Dendritic cell treated with granulocyte-macrophage colony-stimulating factor and Interleukin-4, amounts not matched to agents 40 ng/mL and 50 ng/mL, for 4 days (primary cell): Measurements from ENCODE around the gene ZSCAN10.

Experiments
- H3K27ac Mint-ChIP-seq: one replicate; pipeline ENCODE4 v1.8.0; 2022; ENCODE audit warnings: mild to moderate bottlenecking, mixed read lengths
- H3K27me3 Mint-ChIP-seq: one replicate; pipeline ENCODE4 v1.8.0; 2022; ENCODE audit warnings: mild to moderate bottlenecking, mixed read lengths
- H3K36me3 Mint-ChIP-seq: one replicate; pipeline ENCODE4 v1.8.0; 2022; ENCODE audit warnings: low read depth, mixed read lengths
- H3K4me1 Mint-ChIP-seq: one replicate; pipeline ENCODE4 v1.8.0; 2022; ENCODE audit warnings: low read depth, mixed read lengths
- H3K4me3 Mint-ChIP-seq: one replicate; pipeline ENCODE4 v1.8.0; 2022; ENCODE audit warnings: mild to moderate bottlenecking, moderate library complexity, mixed read lengths
- H3K9me3 Mint-ChIP-seq: one replicate; pipeline ENCODE4 v1.8.0; 2022; ENCODE audit warnings: mixed read lengths
- intact Hi-C: fragments of 100-400 bp; cut with micrococcal nuclease; formaldehyde crosslinking; loops from one replicate; pipeline ENCODE4 v1.15.0; 2022

ZSCAN10 gene

DNA sequence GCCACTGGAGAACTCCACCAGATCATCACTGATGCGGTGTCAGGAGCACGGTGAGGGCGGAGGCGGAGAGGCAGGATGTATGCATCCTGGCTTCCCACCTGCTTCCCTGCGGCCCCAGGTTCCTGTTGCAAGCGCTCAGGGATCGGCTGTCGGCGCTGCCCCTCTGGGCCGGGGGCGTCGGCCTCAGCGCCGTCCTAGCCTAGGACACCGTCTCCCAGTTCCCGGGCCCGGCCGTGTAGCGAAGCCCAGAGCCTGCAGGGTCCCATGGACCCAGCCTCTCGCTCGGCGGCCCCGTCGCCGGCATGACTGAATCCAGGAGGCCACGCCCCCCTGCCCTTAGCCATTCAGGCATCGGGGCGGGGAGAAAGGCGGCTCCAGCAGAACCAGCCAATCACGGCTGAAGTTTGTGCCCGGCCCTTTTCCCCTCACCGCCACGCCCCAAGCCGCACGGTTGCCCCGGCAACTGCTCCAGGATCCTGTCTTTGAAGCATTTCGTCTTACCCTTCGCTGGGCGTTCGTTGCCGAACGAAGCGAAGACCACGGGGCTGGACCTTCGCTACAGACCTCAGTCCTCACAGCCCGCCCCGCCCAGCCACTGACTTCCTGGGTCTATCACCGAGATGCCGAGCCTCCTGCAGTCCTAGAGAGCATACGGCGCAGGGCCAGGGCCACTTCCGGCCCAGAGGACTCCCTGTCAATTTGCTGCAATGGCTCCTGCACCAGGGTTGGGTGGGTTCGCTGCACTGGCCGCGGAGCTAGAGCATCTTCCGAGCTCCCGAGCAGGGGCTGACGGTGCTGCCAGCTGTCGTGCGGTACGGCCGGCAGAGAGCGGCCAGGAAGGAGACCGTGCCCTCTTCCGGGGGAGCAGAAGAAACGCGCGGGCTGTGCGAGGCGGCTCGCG is 25.1 kb upstream of the ZSCAN10 start:
- Mint-ChIP-seq H3K27me3 (peaks cover 6% of the 10 kb centered on the region), H3K36me3 (peaks cover 39% of the 10 kb centered on the region), H3K4me3 (peak overlapping the region; percentile 99), H3K4me1 (peaks cover 32% of the 10 kb centered on the region), H3K9me3 (no peaks in the 10 kb centered on the region), H3K27ac (peak overlapping the region; percentile 97)
- intact Hi-C loops = loop anchor here (1.0 kb wide), 1 partner anchor 10 kb away; no protein-coding TSS in a partner anchor

DNA sequence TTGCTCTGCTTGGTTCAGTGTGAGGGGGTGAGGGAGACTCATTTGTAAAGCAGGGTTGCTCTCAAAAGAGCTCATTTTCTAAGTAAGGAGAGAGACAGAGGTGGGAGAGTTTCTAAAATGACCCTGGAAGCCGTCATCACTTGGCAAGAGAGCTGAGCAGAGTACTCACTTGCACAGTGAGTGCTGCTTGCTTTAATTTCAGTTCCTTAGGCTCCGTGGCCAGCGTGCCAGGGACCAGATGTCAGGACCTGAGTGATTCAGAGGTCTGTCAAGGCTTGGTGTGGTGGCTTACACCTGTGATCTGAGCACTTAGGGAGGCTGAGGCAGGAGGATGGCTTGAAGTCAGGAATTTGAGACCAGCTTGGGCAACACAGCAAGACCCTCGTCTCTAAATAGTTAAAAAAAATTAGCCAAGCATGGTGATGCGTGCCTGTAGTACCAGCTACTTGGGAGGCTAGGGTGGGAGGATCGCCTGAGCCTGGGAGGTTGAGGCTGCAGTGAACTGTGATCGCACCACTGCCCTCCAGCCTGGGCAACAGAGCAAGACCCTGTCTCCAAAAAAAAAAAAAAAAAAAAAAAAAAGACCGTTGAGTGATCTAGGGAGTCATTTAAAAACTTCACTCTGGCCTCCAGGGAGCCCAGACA is 24.0 kb upstream of the ZSCAN10 start:
- peak overlapping the region; percentile 97 for H3K27ac Mint-ChIP-seq
- H3K36me3 Mint-ChIP-seq = peaks cover 51% of the 10 kb centered on the region
- intact Hi-C loops = no loop called here
- no peaks in the 10 kb centered on the region for H3K9me3 Mint-ChIP-seq
- peak overlapping the region; percentile 99 for H3K4me3 Mint-ChIP-seq
- peaks cover 26% of the 10 kb centered on the region for H3K4me1 Mint-ChIP-seq
- H3K27me3 Mint-ChIP-seq = peaks cover 6% of the 10 kb centered on the region

DNA sequence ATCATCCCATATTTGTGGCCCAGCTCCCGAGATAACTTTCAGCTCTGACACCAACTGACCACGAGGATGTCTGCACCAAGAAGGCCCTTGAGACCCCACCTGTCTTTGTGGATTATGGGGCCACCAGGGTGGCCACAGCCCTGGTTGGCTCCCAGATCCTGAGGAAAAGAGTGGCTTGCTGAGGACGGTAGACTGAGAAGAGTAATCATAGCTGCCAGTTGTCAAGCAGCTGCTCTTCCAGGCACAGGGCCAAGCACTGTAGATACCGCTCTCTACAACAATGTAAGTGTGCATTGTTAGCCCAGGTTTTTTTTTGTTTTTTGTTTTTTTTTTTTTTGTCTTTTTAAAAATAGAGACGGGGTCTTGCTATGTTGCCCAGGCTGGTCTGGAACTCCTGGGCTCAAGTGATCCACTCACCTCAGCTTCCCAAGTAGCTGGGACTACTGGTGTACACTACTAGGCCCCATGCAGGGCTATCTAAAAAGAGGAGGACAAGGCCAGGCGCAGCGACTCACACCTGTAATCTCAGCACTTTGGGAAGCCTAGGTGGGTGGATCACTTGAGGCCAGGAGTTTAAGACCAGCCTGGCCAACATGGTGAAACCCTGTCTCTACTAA is 22.9 kb upstream of the ZSCAN10 start:
- Mint-ChIP-seq H3K4me1 (peaks cover 22% of the 10 kb centered on the region), H3K9me3 (no peaks in the 10 kb centered on the region), H3K27me3 (peaks cover 6% of the 10 kb centered on the region), H3K27ac (no peak overlapping the region), H3K4me3 (no peak overlapping the region), H3K36me3 (peaks cover 58% of the 10 kb centered on the region)
- intact Hi-C loops = no loop called here

DNA sequence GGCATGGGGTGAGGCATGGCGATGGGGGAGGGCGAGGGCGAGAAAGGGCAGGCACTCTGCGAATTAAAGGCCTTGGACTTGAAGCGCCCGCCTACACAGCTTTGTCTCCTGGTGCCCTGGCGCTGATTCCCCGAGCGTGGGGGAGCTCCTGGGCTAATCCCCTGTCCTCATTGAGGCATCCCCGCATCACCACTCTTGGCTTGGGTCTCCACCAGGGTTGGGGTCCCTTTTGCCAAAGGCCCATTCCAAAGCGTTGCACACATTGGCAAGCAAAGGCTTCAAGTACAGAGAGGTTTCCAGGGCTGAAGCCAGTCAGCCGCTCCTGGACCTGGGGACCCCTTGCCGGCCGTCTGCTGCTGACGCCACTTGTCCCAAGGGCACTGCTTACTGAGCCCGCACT is 21.3 kb upstream of the ZSCAN10 start:
- H3K27me3 Mint-ChIP-seq = peaks cover 6% of the 10 kb centered on the region
- H3K4me1 Mint-ChIP-seq = peaks cover 20% of the 10 kb centered on the region
- no peaks in the 10 kb centered on the region for H3K9me3 Mint-ChIP-seq
- intact Hi-C loops = no loop called here
- H3K27ac Mint-ChIP-seq = no peak overlapping the region
- peaks cover 72% of the 10 kb centered on the region for H3K36me3 Mint-ChIP-seq
- no peak overlapping the region for H3K4me3 Mint-ChIP-seq

DNA sequence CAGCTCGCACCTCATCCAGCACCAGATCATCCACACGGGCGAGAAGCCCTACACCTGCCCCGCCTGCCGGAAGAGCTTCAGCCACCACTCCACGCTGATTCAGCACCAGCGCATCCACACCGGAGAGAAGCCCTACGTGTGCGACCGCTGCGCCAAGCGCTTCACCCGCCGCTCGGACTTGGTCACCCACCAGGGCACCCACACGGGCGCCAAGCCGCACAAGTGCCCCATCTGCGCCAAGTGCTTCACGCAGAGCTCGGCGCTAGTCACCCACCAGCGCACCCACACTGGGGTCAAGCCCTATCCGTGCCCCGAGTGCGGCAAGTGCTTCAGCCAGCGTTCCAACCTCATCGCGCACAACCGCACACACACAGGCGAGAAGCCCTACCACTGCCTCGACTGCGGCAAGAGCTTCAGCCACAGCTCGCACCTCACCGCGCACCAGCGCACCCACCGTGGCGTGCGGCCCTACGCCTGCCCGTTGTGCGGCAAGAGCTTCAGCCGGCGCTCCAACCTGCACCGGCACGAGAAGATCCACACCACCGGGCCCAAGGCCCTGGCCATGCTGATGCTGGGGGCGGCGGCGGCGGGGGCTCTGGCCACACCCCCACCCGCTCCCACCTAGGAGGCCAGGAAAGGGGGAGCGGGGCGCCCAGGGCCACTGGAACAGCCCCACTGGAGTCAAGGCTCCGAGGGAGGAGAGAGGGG is 20.8 kb upstream of the ZSCAN10 start:
- Mint-ChIP-seq H3K27ac (no peak overlapping the region), H3K4me1 (peaks cover 16% of the 10 kb centered on the region), H3K36me3 (peaks cover 73% of the 10 kb centered on the region), H3K4me3 (no peak overlapping the region), H3K9me3 (no peaks in the 10 kb centered on the region), H3K27me3 (peaks cover 6% of the 10 kb centered on the region)
- intact Hi-C loops = no loop called here

DNA sequence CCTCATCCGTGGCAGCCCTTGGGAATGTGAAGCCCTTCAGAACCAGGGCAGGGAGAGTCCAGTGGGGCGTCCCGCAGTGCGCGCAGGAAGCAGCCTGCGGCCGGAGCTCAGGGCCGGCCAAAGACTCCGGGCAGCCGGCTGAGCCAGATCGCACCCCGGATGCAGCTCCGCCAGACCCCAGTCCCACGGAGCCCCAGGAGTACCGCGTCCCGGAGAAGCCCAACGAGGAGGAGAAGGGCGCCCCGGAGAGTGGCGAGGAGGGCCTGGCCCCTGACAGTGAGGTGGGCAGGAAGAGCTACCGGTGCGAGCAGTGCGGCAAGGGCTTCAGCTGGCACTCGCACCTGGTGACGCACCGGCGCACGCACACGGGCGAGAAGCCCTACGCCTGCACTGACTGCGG is 20.2 kb upstream of the ZSCAN10 start:
- Mint-ChIP-seq H3K4me1 (peaks cover 17% of the 10 kb centered on the region), H3K36me3 (peaks cover 73% of the 10 kb centered on the region), H3K4me3 (no peak overlapping the region), H3K9me3 (no peaks in the 10 kb centered on the region), H3K27me3 (peaks cover 6% of the 10 kb centered on the region), H3K27ac (no peak overlapping the region)
- intact Hi-C loops = no loop called here

DNA sequence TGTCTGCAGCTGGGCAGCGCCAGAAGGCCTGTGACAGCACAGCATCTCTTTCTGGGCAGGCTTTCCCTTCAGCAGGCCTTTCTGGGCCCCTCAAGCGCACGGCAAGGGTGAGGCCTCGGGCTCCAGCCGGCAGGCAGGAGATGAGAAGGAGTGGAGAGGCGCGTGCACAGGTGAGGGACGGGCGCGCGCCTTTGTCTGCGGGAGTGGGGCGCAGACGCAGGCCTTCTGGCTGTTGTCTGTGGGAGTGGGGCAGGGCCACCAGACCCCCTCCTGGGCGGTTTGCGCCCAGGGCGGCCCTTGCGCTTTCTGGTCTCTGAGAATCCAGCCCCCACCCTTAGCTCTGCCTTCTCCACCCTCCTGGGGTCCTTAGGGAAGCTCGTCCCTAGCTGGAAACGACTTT is 19.8 kb upstream of the ZSCAN10 start:
- peaks cover 6% of the 10 kb centered on the region for H3K27me3 Mint-ChIP-seq
- H3K36me3 Mint-ChIP-seq = peaks cover 73% of the 10 kb centered on the region

DNA sequence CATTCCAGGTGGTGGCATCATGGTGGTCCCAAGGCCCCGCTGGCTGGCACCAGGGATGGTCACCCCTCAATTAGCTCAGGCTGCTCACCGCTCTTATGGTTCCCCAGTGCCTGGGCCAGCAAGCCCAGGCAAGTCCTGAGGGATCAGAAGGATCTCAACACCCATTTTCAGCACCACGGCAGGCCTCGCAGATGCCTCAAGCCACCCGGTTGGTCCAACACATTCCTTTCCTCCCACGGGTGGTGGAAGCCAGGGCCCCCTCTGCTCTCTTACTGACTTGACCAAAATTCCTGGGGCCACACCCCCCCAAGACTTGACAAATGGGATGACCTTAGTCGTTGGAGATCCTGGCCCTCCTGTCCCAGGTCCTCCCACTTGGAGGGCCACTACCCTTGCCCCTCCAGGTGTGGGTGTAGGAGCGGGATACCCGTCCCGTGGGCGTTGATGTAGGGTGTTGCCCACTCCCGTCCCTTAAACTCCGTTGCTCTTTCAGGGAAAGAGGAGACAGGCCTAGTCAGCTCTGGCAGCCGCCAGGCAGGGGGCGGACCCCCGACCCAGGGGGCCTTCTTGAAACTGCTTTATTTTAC is 19.2 kb upstream of the ZSCAN10 start:
- Mint-ChIP-seq H3K4me1 (peaks cover 19% of the 10 kb centered on the region), H3K4me3 (no peak overlapping the region), H3K27me3 (peaks cover 5% of the 10 kb centered on the region), H3K9me3 (no peaks in the 10 kb centered on the region), H3K36me3 (peaks cover 73% of the 10 kb centered on the region), H3K27ac (no peak overlapping the region)
- intact Hi-C loops = no loop called here

More for the DNA sequence above, 19.8 kb upstream of the ZSCAN10 start:
- no peaks in the 10 kb centered on the region for H3K9me3 Mint-ChIP-seq
- intact Hi-C loops = no loop called here
- peaks cover 19% of the 10 kb centered on the region for H3K4me1 Mint-ChIP-seq
- H3K4me3 Mint-ChIP-seq = no peak overlapping the region
- no peak overlapping the region for H3K27ac Mint-ChIP-seq

DNA sequence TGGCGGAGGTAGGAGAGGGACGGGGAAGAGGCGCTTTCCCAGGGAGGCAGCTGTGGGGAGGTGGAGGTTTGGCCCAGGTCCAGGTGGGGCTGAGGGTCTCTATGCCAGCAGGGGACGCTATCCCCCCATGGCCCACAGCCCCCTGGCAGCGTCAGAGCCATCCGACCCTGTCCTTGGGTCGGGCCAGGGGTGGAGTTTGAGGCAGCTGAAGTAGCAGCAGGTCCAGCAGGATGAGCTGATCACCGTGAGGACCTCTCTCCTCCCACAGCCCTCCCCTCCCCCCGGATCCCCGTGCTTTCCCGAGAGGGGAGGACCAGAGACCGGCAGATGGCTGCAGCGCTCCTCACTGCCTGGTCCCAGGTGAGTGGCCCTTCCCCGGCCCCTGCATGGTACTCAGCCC is 16.5 kb upstream of the ZSCAN10 start:
- no peak overlapping the region for H3K4me3 Mint-ChIP-seq
- H3K36me3 Mint-ChIP-seq = peaks cover 72% of the 10 kb centered on the region
- peaks cover 26% of the 10 kb centered on the region for H3K4me1 Mint-ChIP-seq
- intact Hi-C loops = no loop called here
- H3K27me3 Mint-ChIP-seq = peaks cover 11% of the 10 kb centered on the region
- no peaks in the 10 kb centered on the region for H3K9me3 Mint-ChIP-seq
- no peak overlapping the region for H3K27ac Mint-ChIP-seq

DNA sequence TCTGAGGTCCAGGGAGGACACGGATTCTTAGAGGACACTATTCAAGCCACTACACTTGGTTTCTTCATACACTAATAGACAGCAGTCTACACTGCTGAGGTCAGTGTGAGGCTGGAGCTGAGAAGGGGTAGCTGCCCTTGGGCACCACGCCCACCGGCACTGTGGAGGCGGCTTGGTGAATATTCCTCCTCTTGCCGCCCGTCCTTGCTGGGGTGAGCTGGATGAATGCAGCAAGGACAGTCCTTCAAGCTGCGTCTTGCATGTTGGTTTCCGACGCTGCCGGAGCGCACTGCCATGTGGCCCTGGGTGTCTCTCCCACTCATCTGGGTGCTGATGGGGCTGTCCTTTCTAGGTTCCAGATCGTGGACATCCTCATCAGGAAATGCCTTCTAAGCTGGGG is 15.9 kb upstream of the ZSCAN10 start:
- Mint-ChIP-seq H3K9me3 (no peaks in the 10 kb centered on the region), H3K27me3 (peaks cover 15% of the 10 kb centered on the region), H3K27ac (no peak overlapping the region), H3K4me1 (peaks cover 26% of the 10 kb centered on the region), H3K4me3 (no peak overlapping the region), H3K36me3 (peaks cover 66% of the 10 kb centered on the region)
- intact Hi-C loops = no loop called here

DNA sequence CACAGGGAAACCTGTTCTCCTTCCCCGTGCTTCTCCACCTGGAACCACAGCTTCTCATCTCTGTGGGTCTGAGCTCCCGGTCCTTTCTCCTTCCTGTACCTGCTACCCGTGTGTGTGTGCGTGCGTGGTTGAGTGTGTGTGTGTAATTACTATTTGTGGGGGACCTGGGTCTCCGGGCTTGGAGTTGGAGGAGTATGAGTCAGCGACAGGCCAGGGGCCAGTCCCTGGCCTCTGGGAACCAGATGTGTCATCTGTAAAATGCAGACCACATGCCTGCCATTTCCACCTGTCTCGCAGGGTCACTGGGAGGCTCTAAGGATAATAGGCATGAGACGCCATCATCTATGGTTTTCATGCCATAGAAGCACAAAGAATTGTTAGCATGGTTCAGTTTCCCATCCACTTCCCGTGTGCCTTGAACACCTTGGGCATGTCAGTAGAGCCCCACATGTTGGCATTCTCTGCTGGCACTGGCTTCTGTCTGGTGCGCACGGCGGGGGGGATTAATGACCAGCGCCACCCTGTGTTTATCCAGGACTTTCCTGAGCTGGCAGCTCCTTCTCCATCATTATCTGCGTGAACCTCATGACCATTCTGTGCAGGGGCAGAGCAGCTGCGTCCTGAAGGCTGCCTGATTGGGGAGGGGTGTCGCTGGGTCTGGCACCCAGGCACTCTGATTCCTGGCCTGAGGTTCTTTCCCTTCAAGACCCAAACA is 14.8 kb upstream of the ZSCAN10 start:
- intact Hi-C loops = no loop called here
- peaks cover 26% of the 10 kb centered on the region for H3K4me1 Mint-ChIP-seq
- peak overlapping the region; percentile 67 for H3K27ac Mint-ChIP-seq
- no peaks in the 10 kb centered on the region for H3K9me3 Mint-ChIP-seq
- peaks cover 22% of the 10 kb centered on the region for H3K27me3 Mint-ChIP-seq
- peaks cover 55% of the 10 kb centered on the region for H3K36me3 Mint-ChIP-seq
- H3K4me3 Mint-ChIP-seq = no peak overlapping the region

DNA sequence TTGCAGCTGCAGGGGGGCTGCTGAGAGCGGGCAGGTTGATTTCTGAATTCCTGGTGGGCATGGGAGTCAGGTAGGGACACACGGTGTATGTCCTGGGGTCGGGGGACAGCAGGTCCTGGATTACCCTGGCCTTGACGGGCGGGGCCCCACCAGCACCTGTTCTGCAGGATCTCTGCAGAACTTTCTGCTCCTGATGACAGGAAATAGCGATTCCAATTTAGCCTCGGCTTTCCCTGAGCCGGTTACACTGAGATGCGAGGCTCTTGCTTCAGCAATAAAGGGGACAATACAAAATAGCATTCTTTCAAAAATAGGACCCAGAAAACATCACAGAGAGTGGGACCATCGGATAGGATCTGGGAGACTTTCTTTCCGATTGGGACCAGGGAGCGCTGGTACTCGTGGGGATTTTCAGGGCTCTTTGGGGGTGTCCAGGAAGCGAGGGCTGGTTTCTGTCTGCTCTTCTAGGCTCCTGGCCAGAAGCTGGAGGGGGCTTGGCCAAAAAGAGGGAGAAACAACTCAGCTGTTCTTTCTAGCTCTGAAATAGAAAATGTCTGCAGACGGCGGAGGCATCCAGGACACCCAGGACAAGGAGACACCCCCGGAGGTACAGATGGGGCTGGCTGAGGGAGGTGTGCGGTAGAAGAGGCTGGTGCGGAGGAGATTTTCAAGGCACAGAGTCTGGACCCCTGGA is 13.9 kb upstream of the ZSCAN10 start:
- Mint-ChIP-seq H3K27ac (peak overlapping the region; percentile 67), H3K36me3 (peaks cover 46% of the 10 kb centered on the region), H3K4me3 (peak overlapping the region; percentile 89), H3K4me1 (peaks cover 26% of the 10 kb centered on the region), H3K9me3 (no peaks in the 10 kb centered on the region), H3K27me3 (peaks cover 23% of the 10 kb centered on the region)
- intact Hi-C loops = no loop called here
